Cortex of kidney (tissue), 1 donor: ENCODE results near the gene TGFBR3L.

Experiments used
- DNase-seq: peaks from one replicate; lab custom pipeline; 2025; lab: John Stamatoyannopoulos, UW

TGFBR3L gene

GRCh38 chr19:7904074-7905020 is 10.3 kb upstream of the TGFBR3L start:
- DNase-seq, result no peak

DNA sequence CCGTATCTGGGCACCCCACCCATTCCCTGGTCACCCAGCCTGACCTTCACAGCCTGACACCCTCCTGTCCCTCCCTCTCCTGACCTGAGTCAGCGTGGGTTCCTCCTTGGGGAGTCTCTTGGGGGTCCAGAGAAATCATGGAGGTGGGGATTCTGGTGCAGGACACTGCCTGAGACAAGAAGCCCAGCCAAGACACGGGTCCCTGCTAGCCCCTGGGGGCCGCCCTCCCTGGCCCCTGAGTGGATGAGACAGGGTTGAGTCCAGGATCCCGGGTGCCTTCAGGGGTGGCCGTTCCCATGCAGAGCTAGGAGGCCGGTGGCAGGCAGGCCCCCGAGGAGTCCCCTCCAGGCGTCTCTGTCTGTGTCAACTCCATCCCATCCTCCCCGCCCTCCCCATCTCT is 9.4 kb upstream of the TGFBR3L start:
- no peak for DNase-seq

DNA sequence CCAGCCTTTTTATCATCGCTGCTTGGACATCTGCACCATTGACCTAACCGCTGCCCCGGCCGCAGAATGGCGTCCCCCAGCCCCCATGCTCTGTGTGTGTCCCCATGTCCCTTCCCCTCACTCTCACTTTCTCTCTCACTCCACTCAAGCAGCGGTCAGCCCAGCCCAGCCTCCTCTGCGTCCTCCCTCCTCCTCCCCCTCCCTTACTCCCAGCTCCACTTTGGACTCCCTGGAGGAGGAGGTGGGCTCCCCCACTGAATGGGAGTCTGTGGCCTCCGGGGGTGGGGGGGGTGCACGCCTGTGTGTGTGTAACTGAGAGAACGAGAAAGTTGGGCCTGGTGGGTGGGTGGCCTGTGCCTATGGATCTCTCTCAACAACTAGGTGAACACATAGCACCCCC is 8.8 kb upstream of the TGFBR3L start:
- DNase-seq, result no peak

DNA sequence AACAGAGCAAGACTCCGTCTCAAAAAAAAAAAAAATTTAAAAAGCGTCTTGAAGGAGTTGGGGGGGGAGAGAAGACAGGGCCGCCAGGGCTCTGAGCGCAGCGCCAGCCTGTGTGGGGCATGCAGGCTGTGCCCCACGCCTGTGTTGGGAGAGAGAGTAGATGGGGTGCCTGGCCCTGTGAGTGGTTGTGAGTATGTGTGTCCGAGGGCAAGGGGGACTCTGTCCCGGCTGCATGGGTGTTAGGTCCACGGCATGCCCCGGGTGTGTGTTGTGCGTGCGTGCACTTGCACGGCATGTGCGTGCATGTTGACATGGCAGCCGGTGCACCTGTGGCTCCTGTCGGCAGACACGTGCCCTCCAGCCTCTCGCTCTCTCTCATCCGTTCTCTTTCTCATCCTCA is 7.5 kb upstream of the TGFBR3L start:
- DNase-seq, result no peak

DNA sequence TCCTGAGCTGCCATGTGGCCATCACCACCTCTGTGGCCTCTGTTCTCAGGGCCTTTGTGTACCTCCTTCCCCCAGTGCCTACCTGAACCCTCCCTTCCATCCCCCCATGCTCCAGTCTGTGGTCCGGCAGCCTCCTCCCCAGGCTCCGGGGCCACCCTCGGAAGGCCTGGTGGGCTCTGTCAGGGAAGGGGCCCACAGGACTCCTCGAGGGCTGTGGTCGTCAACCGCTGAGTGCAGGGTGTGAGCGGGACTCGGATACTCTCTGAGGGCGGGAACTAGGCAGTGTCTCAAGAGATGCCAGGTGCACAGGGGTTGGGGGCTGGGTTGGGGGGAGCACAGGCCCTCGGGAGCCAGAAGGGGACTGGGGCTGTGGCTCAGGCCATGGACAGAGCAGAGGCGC is 7.1 kb upstream of the TGFBR3L start:
- no peak for DNase-seq

DNA sequence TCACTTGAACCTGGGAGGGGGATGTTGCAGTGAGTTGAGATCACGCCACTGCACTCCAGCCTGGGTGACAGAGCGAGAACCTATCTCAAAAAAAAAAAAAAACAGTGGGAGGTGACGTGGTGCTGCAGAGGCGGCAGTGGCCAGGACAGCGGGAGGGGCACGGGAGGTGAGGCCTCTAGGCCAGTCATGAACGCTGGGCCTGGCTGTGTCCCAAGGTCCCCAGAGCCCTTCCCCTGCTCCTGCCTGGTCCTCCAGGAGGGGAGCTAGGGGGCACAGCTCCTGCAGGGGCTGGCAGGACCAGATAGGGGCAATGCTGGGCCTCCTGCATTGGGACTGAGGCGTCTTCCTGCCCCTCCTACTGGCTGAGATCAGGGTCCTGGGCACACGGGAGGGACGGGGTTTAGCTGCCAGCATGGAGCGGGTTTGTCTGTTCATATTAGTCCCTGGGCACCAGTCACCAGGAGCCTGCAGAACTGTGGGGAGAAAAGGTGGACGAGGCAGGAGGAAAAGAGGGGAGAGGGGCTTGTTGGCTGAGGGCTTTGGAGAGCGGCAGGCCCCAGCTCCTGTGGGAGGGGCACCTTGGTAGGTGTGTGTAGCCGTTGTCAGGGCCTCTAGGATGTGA is 6.4 kb upstream of the TGFBR3L start:
- DNase-seq, result no peak

GRCh38 chr19:7908742-7909461 is 5.7 kb upstream of the TGFBR3L start:
- no peak for DNase-seq

GRCh38 chr19:7909471-7910067 is 5.1 kb upstream of the TGFBR3L start:
- DNase-seq, result no peak

DNA sequence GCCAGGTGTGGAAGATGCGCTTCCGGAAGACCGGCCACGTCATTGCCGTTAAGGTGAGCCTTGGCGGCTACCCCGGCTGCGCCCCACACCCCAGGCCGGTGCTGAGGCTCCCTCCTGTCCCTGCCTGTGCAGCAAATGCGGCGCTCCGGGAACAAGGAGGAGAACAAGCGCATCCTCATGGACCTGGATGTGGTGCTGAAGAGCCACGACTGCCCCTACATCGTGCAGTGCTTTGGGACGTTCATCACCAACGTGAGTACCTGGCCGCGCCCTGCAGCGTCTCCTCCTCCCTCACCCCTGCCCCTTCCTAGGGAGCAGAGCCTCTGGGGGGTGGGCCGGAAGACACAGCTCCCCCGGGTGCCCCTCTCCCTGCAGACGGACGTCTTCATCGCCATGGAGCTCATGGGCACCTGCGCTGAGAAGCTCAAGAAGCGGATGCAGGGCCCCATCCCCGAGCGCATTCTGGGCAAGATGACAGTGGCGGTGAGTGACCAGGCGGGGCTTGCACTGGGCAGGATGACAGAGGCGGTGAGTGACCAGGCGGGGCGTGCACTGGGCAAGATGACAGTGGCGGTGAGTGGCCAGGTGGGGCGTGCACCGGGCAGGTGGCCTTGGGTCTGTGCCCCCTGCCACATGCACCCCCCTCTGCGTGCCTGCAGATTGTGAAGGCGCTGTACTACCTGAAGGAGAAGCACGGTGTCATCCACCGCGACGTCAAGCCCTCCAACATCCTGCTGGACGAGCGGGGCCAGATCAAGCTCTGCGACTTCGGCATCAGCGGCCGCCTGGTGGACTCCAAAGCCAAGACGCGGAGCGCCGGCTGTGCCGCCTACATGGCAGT is 4.1 kb upstream of the TGFBR3L start:
- no peak for DNase-seq

- no peak for DNase-seq
These were observed 3.0 kb upstream of the TGFBR3L start for GRCh38 chr19:7911508-7912143.

- DNase-seq, result no peak
These were observed 2.4 kb upstream of the TGFBR3L start for GRCh38 chr19:7912144-7912696.

DNA sequence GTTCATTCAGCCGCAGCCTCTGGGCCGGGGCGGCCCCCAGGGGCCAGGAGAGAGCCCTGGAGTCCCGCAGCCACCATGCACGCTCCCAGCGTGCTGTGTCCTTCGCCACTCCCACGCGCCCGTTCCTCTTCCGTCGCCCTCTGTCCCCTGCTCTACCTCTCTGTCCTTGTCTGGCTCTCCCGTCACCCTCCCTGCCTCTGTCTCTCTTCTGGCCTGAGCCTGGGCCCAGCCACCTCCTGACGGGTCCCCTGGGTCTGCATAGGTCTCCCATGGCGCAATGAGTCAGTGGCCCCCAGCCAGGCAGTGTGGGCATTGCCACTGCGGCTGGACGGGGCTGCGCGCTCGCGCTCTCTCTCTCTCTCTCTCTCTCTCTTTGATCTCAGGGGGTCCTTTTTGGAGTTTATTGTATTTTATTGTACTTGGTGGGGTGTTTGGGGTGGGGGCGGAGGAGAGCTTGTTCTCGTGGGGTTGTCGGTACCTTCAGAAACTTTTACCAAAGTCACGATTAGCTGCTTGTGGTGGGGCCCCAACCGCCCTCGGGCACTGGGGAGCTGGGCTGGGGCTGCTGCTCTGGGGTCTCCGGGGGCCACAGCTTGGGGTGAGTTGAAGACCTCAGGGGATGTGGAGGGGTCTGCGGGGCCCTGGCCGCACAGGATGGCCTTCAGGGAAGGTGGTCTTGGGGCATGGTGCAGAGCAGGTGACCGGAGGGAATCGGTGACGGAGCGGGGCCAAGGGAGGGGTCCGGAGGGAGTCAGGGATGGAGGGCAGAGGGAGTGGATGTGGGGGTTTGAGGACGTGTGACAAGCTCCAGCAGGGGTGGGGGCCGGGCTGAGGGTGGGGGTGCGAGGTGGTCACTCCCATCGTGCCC is 1.7 kb upstream of the TGFBR3L start:
- DNase-seq, result no peak

DNA sequence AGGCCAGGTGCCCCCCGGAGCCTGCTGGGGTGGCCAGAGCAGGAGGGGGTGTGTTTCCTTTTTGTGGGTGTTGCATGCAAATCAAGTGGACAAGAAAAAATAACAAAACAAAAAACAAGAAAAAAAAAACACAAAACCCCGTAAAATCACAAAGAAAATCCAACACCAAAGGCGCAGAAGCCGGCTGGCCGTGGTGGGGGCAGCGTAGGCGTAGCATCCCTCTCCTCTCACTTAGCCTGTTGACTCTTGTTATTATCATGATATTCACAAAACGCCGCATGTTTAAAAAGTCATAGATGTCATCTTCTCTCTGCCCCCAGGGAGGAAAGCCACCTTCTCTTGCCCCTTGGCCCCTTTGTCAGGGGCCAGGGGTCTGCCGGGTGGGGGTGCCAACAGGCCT is 978 bp upstream of the TGFBR3L start:
- DNase-seq, result no peak

DNA sequence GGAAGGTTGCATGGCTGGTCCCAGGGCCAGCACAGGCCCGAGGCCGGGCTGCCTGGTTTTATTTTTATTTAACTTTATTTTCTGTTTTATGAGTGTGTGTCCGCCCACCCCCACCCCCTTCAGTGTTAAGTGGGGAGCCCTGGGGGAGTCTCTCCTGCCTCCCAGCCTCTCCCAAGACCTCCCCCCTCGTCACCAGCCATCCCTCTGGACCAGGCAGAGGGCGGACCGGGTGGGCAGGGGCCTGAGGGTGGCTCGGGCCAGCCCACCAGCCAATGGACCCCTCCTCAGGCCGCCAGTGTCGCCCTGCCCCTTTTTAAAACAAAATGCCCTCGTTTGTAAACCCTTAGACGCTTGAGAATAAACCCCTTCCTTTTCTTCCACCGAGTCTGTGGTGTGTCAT is 531 bp upstream of the TGFBR3L start:
- DNase-seq, result no peak

- DNase-seq, result no peak
These were observed 846 bp downstream of the TGFBR3L start for GRCh38 chr19:7915250-7916102.

GRCh38 chr19:7916103-7916954 is 1.7 kb downstream of the TGFBR3L start:
- DNase-seq, result no peak

DNA sequence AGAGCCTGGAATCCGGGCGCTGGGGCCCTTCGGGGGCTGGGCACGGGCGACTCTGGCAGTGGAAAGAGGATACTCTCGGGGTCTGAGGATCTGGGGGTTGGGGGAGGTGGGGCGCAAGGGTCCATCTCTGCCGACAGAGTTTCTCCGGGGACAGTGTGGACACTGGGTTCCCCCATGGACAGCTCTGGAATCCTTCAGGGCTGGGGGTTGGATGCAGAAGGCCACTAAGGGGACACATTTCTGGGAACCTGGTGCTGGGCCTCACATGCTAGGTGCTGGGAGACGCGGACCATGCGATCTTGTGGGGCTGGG is 2.3 kb downstream of the TGFBR3L start:
- DNase-seq, result no peak
